GM12874 (cell line): ENCODE measurements around the gene SLC13A3.

Experiments
- TF ChIP-seq, protein P1 (sequence below): IDR thresholded peaks from 2 replicates; pipeline ENCODE4 v1.5.1; 2011; ENCODE audit warnings: low read depth, mild to moderate bottlenecking, control low read depth, low read length, moderate library complexity; ENCODE audit not compliant: insufficient read depth

Gene SLC13A3

DNA sequence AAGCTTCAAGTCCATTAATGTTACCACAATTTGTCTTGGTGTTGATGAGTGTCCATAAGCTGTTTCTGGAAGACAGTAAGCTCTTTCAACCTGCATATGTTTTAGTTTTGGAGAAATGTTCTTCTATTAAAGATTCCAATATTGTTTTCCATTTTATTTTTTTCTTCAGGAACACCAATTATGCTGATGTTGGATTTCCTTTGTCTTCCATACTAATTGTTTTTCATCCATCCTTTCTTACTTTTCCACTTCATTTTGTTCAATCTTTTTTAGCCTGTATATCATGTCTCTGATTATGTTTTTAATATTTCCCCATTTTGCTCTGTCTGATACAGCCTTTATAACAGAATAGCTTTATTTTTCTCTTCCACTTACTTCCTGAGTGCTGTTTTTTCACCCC, 21.9 kb downstream of the SLC13A3 start:
- TF ChIP-seq, protein P1, sequence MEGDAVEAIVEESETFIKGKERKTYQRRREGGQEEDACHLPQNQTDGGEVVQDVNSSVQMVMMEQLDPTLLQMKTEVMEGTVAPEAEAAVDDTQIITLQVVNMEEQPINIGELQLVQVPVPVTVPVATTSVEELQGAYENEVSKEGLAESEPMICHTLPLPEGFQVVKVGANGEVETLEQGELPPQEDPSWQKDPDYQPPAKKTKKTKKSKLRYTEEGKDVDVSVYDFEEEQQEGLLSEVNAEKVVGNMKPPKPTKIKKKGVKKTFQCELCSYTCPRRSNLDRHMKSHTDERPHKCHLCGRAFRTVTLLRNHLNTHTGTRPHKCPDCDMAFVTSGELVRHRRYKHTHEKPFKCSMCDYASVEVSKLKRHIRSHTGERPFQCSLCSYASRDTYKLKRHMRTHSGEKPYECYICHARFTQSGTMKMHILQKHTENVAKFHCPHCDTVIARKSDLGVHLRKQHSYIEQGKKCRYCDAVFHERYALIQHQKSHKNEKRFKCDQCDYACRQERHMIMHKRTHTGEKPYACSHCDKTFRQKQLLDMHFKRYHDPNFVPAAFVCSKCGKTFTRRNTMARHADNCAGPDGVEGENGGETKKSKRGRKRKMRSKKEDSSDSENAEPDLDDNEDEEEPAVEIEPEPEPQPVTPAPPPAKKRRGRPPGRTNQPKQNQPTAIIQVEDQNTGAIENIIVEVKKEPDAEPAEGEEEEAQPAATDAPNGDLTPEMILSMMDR, result no peak

DNA sequence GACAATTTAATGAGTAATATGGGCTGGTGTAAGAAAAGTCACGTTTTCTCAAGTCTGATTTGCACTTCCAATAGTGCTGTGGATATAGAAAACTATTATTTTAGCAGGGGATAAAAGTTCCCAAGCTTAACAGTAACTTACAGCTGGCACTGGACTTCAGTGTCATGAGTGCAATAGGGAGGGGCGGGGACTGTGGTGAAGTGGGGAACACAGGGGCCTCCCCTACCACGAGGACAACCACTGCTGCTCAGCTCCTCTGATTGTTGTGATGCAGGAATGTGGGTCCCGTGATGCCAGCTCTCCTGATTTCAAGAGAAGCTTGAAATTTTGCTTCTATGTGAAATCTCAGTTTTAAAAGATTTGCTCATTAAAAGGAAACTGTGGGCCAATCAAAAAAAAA, 24.0 kb downstream of the SLC13A3 start:
- TF ChIP-seq, protein P1, result no peak

DNA sequence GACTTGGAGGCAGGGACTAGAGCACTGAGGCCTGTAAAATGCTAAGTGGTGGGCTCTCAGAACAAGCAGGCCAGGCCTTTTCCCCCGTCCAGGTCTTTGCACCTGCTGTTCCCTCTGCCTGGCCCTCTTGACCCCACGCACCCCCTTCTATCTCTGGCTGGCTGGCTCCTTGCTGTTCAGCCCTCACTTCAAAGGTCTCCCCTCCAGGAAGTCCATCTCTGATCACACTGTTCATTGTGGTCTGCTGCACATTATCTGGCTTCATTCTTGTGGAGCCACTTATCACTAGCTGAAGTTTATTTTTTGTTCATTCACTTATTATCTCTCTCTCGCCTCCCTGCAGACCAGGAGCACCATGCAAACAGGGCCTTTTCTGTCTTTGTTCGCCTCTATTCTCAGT, 24.5 kb downstream of the SLC13A3 start:
- TF ChIP-seq, protein P1, result no peak

DNA sequence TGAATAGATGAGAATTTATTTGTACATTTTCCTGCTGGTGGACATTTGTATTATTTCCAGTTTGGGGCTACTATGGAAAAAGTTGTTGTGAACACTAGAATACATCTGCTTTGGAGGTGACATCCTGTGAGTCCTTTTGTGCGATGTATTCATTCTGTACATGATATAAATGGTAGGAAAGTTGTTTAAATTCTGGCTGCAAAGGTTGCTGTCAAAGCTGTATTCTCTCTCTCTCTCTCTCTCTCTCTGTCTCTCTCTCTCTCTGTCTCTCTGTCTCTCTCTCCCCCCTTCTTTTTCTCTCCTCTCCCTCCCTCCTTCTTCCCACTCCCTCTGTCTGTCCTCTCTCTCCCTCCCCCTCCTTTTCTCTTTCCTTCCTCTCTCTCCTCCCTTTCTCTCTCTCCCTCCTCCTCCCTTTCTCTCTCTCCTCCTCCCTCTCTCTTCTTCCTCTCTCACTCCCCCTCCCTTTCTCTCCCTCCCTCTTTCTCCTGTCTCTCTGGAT, 25.3 kb downstream of the SLC13A3 start:
- TF ChIP-seq, protein P1, result no peak

DNA sequence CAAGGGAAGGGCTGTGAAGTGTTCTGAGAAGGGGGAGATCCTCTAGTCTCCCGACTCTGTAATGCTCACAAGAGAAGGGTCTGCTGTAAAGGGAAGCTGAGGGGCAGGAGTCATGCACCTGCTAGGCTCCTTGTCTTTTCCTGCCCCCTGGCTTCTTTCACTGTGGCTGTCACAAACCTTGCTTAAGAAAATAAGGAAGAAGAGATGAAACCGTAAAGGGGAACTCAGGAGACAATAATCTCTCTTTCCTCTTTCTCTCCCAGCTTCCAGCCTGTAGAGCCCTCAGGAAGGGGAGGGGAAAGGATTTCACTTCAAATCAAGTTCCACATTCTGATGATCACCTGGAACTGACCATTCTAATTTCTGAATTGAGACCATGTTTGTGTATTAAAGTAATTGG, 26.3 kb downstream of the SLC13A3 start:
- TF ChIP-seq, protein P1, result no peak

DNA sequence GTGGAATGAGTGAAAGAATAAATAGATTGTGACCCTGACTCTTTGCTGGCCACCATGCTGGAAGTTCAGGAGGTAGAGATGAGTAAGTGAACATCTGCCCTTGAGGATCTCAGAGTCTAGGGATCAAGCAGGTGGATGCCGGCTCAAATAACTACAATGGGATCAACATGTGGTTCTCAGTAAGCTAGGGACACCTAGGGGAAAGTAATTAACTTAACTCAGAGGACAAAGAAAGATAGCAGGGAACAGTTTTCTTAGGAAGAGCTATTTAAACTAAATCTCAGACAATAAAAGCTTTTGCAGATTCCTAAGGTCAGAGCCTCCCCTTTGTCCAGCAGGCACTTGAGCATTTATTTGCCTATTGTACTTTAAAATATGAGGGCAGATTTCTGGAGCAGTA, 29.1 kb downstream of the SLC13A3 start:
- TF ChIP-seq, protein P1, result no peak

DNA sequence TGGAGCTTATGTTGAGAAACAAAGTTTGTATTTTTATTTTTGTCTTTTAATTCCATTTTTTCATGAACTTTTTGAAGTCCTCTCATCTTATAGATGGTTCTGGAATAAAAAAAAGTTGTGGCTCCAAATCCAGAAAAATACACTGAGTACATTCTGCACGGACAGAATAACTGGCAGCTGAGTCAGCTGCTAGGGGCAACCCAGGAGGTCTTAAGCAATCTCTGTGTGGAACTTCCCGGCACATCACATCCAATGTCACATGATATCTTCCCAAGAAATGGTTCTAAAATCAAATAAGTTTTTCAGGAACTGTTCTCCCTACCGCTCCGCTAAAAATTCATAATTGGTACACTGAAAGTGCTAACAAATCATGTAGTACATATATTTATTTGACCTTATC, 29.8 kb downstream of the SLC13A3 start:
- TF ChIP-seq, protein P1, result no peak
